CD4-positive, alpha-beta T cell treated with Interleukin-1 beta for 1 hour (primary cell): ENCODE data around the gene KCNQ1.

Experiments used
- DNase-seq, 2 donors: peaks; one replicate each; pipeline ENCODE4 v3.0.0-alpha.2; 2020 to 2022

Gene KCNQ1

GRCh38 chr11:2860636-2861035 is 415.8 kb downstream of the KCNQ1 start:
- DNase-seq: peak in 1 of 2 donors; percentile 10

- no peak for DNase-seq
Measured at GRCh38 chr11:2862395-2863275, 417.8 kb downstream of the KCNQ1 start.

- no peak for DNase-seq
Measured at GRCh38 chr11:2863276-2863618, 418.4 kb downstream of the KCNQ1 start.

- DNase-seq: no peak
Measured at GRCh38 chr11:2864901-2865300, 420.1 kb downstream of the KCNQ1 start.

GRCh38 chr11:2865922-2866577 is 421.2 kb downstream of the KCNQ1 start:
- no peak for DNase-seq

- no peak for DNase-seq
Measured at GRCh38 chr11:2867142-2867541, 422.3 kb downstream of the KCNQ1 start.

GRCh38 chr11:2867722-2868505 is 423.1 kb downstream of the KCNQ1 start:
- DNase-seq: no peak

GRCh38 chr11:2868506-2869133 is 423.8 kb downstream of the KCNQ1 start:
- no peak for DNase-seq

GRCh38 chr11:2869134-2869526 is 424.3 kb downstream of the KCNQ1 start:
- no peak for DNase-seq

GRCh38 chr11:2869561-2870427 is 425.0 kb downstream of the KCNQ1 start:
- DNase-seq: no peak

GRCh38 chr11:2870460-2870859 is 425.7 kb downstream of the KCNQ1 start:
- no peak for DNase-seq

- no peak for DNase-seq
Measured at GRCh38 chr11:2870969-2871680, 426.3 kb downstream of the KCNQ1 start.

GRCh38 chr11:2874963-2875362 is 430.2 kb downstream of the KCNQ1 start:
- no peak for DNase-seq

- DNase-seq: no peak
Measured at GRCh38 chr11:2877474-2877873, 432.7 kb downstream of the KCNQ1 start.

- DNase-seq: no peak
Measured at GRCh38 chr11:2878782-2879181, 434.0 kb downstream of the KCNQ1 start.

GRCh38 chr11:2880646-2881045 is 435.8 kb downstream of the KCNQ1 start:
- DNase-seq: no peak

GRCh38 chr11:2881076-2881980 is 436.5 kb downstream of the KCNQ1 start:
- DNase-seq: no peak

- no peak for DNase-seq
Measured at GRCh38 chr11:2881981-2882375, 437.2 kb downstream of the KCNQ1 start.

- no peak for DNase-seq
Measured at GRCh38 chr11:2882396-2883110, 437.7 kb downstream of the KCNQ1 start.

GRCh38 chr11:2883640-2883978 is 438.8 kb downstream of the KCNQ1 start:
- DNase-seq: no peak
